KOPT-K1 (cell line): ENCODE data around the gene NRARP.
A peak's percentile ranks its signal among the peaks of the same experiment; 100 is the strongest.

ENCODE experiments used
- H3K27ac ChIP-seq: fragments of 200-600 bp; sonication (generic); 2 replicates; pipeline ENCODE4 v1.5.1; 2016; ENCODE audit warnings: antibody characterized with exemption, mild to moderate bottlenecking, low read depth, low read length; ENCODE audit not compliant: poor library complexity, severe bottlenecking
- H3K36me3 ChIP-seq: fragments of 200-600 bp; sonication (generic); 2 replicates; pipeline ENCODE4 v1.5.1; 2017; ENCODE audit warnings: antibody characterized with exemption, mild to moderate bottlenecking, low read length, moderate library complexity; ENCODE audit not compliant: insufficient read depth
- H3K9me3 ChIP-seq: fragments of 200-600 bp; sonication (generic); 2 replicates; pipeline ENCODE4 v1.5.1; 2017; ENCODE audit warnings: antibody characterized with exemption, low read length, mild to moderate bottlenecking; ENCODE audit not compliant: insufficient read depth, poor library complexity, severe bottlenecking

The NRARP gene

DNA sequence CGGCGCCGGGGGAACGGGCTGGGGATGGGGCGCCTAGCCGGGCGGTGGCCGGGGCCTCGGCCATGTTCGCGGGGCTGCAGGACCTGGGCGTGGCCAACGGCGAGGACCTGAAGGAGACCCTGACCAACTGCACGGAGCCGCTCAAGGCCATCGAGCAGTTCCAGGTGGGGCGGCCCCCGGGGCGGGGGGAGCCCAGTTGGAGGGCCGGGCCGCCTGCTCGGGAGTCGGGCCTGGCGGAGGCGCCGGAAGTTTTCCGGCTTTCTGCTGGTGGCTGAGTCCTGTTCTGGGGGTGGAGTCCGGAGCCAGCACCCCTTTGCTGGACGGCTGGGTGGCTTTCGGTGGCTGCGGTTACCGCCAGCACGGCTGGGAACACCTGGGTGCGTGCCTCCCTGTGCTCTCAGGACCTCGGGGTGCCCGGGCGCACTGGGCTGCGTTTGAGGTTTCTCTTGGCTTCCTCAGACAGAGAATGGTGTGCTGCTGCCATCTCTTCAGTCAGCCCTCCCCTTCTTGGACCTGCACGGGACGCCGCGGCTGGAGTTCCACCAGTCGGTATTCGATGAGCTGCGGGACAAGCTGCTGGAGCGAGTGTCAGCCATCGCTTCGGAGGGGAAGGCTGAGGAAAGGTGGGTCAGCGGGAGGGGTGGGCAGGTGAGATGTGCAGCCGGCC is 46.5 kb downstream of the NRARP start:
- Histone ChIP-seq H3K27ac (peak overlapping the region; percentile 69), H3K9me3 (no peaks in the 10 kb centered on the region), H3K36me3 (peaks cover 19% of the 10 kb centered on the region; the same call in 1 of the 2 replicates)

DNA sequence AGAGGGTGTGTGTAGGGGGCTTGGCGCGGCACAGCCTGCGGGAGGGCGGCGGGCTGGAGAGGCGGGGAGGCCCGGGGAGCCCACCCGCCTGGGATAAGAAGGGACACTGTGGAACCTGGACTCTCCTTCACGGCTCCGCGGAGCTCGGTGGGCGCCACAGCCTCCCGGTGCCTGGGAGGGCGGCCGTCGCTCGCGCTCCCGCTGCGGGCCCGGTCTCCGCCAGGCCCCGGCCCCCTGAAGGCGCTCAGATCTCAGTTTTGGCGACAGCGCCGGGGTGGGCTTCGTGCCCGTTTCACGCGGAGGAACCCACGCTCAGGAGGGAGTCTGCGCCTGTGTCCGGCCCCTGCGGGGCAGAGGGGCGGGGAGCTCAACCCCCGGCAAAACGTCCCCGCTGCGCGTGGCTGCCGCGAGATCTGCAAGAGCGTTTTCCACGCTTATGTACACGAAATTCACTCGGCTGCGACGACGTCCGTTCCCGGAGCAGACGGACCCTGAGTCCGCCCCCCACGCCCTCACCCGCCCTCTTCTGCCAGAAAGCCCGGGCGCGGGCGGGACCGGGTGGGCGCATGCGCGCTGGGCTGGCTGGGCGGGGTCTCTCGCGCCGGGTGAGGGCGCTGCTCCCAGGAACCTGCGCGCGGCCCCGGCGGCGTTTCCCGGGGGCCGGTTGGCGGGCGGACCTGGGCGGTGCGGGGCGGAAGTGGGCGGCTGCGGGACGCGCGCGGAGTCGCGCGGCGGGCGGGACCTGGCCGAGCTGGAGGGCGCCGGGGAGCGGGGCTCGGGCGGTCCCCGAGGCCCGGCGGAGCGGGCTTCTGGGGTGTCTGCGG is 47.2 kb downstream of the NRARP start, which contains the start of gene NELFB:
TSS of gene NELFB (plus strand) at position 704 of the 824 bp plus-strand sequence.
- Histone ChIP-seq H3K9me3 (no peaks in the 10 kb centered on the region), H3K36me3 (peaks cover 19% of the 10 kb centered on the region; the same call in 1 of the 2 replicates), H3K27ac (peak within 1 kb of the TSS; percentile 69)

DNA sequence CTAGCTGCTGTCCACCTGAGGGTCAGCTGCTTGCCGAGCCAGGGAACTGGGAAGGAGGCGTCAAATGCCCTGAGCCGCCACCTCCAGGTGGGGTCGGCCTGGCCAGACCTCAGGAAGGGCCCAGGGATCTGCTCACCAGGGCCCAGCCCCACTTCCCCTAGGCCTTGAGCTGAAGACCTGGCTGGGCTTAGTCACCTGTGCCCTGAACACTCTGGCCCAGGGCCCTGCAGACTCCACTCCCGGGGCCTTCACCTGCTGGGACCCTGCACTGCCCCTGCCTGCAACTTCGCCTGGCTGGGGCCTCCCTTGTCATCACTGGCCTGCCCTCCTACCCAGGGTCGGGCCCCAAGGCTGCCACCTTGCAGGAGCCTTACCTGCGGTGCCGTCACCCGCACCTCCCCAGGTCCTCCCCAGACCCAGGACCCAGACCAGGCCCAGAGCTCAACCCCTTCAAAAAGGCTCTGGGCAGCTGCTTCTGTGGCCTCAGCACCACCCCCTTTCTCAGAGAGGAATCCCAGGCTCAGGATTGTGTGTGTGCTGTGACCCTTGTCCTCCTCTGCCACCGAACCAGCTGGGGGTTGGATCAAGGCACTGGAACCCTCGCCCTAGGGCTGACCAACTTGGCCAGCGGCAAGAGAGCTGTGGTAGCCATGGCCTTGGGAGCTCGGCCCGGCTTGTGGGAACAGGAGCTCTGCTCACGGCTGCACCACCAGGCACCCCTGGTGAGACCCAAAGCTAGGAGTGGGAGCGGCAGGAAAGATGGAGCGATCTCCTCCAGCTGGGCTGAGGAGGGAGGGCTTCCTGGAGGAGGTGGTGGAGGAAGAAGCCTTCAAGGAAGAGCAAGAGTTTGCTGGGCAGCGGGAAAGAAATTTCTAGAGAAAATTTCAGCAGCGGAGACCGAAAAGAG is 48.1 kb downstream of the NRARP start:
- no peak overlapping the region for H3K27ac ChIP-seq
- H3K36me3 ChIP-seq = peaks cover 14% of the 10 kb centered on the region; the same call in 1 of the 2 replicates
- no peaks in the 10 kb centered on the region for H3K9me3 ChIP-seq

DNA sequence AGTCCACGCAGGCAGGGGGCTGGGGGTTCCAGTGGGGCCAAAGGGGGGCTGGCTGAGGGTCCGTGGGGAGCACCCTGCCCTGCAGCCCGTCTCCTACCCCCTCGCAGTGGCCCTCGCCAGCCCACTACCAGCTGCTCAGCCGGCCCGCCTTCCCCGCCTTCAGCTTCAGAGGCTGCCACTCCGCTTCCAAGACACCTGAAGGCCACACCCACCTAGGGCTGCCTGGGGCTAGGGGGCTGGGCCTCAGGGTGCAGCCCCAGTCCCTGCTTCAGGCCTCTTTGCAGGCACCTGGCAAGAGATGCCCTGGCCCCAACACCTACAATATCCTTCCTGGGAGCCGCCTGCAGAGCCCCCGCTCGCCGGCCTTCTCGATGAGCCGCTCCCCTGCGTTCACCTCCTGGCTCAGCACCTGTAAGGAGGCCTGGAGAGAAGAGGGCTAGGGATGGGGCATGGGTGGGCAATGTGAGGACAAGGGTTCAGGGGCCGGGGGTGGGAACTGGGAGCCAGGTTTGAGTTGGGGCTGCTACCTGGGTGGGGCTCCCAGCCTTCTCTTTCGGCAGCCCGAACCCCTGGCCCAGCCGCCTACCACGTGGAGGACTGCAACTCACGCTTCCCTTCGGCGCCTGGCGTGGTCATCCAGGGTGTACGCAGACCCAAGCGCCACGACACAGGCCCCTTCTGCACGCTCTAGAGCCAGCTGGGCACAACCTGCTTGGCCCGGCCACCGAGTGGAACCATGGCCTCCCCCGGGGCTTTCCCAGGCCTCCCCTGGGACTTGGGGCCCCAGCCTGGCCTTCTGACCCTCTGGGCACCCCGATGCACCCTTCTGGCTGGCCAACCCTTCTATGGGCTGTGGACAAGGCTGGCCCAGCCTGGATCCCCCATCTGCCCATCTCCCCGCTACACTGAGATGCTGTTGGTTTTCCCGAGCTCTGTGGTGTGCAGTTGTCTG is 49.2 kb downstream of the NRARP start:
- H3K9me3 ChIP-seq = no peaks in the 10 kb centered on the region
- peaks cover 9% of the 10 kb centered on the region; the same call in 1 of the 2 replicates for H3K36me3 ChIP-seq
- H3K27ac ChIP-seq = no peak overlapping the region

DNA sequence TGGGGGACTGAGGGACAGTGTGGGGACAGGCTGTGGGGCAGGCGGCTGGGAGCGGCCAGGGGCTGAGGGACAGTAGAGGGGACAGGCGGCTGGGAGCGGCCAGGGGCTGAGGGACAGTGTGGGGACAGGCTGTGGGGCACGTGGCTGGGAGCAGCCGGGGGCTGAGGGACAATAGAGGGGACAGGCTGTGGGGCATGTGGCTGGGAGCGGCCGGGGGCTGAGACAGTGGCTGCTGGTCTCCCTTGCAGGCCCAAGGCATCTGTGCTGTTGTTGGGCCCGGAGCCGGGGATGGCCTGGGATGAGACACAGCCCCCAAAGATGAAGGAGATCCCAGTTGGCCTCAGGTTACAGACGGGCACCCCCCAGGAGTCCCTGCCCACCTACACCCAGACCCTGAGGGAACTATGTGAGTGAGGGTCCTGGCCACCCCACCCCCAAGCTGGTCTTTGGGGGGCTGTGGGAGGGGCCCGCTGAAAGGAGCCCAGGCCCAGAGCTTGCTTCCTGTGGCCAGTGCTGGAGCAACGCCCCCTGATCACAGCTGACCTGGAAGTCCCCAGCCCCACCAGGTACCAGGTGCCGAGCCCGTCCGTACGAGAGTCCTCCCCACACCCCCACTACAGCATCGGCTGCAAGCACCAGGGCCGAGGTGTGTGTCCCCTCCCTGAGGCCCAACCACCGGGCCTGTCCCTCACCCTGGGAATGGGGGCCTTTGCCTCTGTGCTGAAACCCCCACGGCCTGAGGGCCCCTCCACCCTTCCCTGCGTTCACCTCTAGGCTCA is 50.4 kb downstream of the NRARP start:
- no peak overlapping the region for H3K27ac ChIP-seq

DNA sequence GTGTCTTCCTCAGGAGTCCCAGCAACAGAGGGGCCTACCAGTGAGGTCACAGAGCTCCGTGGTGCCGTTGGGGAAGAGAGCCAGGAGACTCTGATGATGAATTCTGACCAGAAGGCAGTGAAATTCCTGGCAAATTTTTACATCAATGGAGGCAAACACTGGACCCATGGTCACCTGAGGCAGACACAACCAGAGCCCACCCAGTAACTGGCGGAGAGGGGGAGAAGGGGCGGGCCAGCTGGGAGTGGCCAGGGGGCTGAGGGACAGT is 50.9 kb downstream of the NRARP start, which contains the start of gene STPG3:
TSS of gene STPG3 (plus strand) at position 93 of the 268 bp plus-strand sequence. CDS start at position 94, 1 bp downstream.
- H3K36me3 ChIP-seq = no peaks in the 10 kb centered on the region
- H3K9me3 ChIP-seq = no peaks in the 10 kb centered on the region
- no peak within 1 kb of the TSS for H3K27ac ChIP-seq

More for the DNA sequence above, 50.4 kb downstream of the NRARP start:
- Histone ChIP-seq H3K9me3 (no peaks in the 10 kb centered on the region), H3K36me3 (peaks cover 3% of the 10 kb centered on the region; the same call in 1 of the 2 replicates)

DNA sequence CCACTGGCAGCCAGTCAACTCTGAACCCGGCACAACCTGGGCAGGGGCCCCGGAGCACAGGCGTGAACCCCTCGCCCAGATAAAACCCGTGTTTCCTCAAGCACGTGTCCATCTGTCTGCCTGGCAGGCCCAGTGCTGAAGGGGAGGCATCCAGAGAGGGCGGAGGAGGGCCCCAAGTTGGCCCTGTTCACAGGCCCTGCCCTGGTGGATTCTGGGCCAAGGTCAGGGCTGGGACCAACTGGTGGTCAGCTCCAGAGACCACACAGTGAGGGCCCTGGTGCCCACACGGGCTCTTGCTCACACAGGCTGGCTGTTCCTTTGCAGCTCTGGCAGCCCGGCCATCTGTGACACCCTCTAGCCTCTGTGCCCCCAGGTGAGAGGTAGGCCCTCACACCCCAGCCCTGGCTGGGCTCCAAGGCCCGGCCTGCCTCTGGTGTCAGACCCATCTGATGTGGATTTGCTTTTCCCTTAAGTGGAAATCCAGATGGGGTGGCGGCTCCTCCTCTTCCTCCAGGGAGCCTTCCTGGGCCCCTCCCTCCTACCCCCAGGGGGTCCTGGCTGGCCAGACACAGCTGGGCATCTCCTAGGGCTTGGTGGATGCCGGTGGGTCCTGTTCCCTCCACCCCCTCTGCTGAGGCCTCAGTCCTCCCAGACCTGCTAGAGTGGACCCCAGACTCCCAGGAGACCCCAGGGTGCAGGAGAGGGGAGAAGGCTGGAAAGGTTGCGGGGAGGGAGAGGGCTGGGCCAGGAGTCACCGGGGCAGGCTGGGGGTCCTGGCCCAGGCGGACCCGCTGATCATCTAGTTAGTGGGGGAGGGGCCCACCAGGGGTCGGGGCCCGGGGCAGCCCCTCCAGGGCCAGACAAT is 51.5 kb downstream of the NRARP start:
- H3K27ac ChIP-seq = no peak overlapping the region
- no peaks in the 10 kb centered on the region for H3K9me3 ChIP-seq
- no peaks in the 10 kb centered on the region for H3K36me3 ChIP-seq
